Mesenteric fat pad (tissue), 1 donor: ENCODE data around the gene PTPRD. TPM values are rescaled to one million over a fixed set of nuclear protein-coding genes. Genes with fewer than 3 reads are reported as not detected.

Experiments used
- DNase-seq: peaks from one replicate; pipeline ENCODE4 v3.0.0-alpha.2; 2020; ENCODE audit warnings: low spot score
- total RNA-seq: library from RNA; stranded (reverse); fragmentation: NEBNext Ultra II Directional; extraction: Animal tissue kit (Norgen Biotek cat#: 25700); gene quantifications from one replicate; pipeline ENCODE4 v1.2.1, GENCODE V29; 2021
- donor health status: DM: yes; HTN: yes; CAD: no.

PTPRD gene
- total RNA-seq, 1 donor from 2014 or later = 18.0 TPM

- DNase-seq = no peak
These were observed 1767.4 kb downstream of the PTPRD start for GRCh38 chr9:8845376-8845775.

GRCh38 chr9:8844549-8844948, 1768.3 kb downstream of the PTPRD start:
- no peak for DNase-seq

GRCh38 chr9:8842402-8843193, 1770.2 kb downstream of the PTPRD start:
- DNase-seq = no peak

- DNase-seq = no peak
These were observed 1774.7 kb downstream of the PTPRD start for GRCh38 chr9:8838136-8838535.

GRCh38 chr9:8835291-8835690, 1777.5 kb downstream of the PTPRD start:
- no peak for DNase-seq

- DNase-seq = no peak
These were observed 1779.8 kb downstream of the PTPRD start for GRCh38 chr9:8832955-8833354.

GRCh38 chr9:8832386-8832785, 1780.4 kb downstream of the PTPRD start:
- no peak for DNase-seq

GRCh38 chr9:8831568-8831967, 1781.2 kb downstream of the PTPRD start:
- DNase-seq = no peak

GRCh38 chr9:8826281-8826680, 1786.5 kb downstream of the PTPRD start:
- no peak for DNase-seq

- DNase-seq = no peak
These were observed 1787.1 kb downstream of the PTPRD start for GRCh38 chr9:8825585-8826147.

- no peak for DNase-seq
These were observed 1789.5 kb downstream of the PTPRD start for GRCh38 chr9:8823131-8823895.

- no peak for DNase-seq
These were observed 1790.2 kb downstream of the PTPRD start for GRCh38 chr9:8822667-8823025.

- no peak for DNase-seq
These were observed 1790.7 kb downstream of the PTPRD start for GRCh38 chr9:8821910-8822666.

GRCh38 chr9:8817335-8817734, 1795.5 kb downstream of the PTPRD start:
- no peak for DNase-seq

GRCh38 chr9:8816361-8816760, 1796.4 kb downstream of the PTPRD start:
- DNase-seq = no peak

- DNase-seq = no peak
These were observed 1796.9 kb downstream of the PTPRD start for GRCh38 chr9:8815931-8816330.

GRCh38 chr9:8815219-8815618, 1797.6 kb downstream of the PTPRD start:
- no peak for DNase-seq

- no peak for DNase-seq
These were observed 1799.9 kb downstream of the PTPRD start for GRCh38 chr9:8812888-8813287.

- DNase-seq = no peak
These were observed 1803.1 kb downstream of the PTPRD start for GRCh38 chr9:8809741-8810140.

GRCh38 chr9:8806150-8806549, 1806.7 kb downstream of the PTPRD start:
- no peak for DNase-seq

- DNase-seq = no peak
These were observed 1808.2 kb downstream of the PTPRD start for GRCh38 chr9:8804613-8805012.

- DNase-seq = no peak
These were observed 1810.6 kb downstream of the PTPRD start for GRCh38 chr9:8802242-8802641.
